ENCODE measurements around the gene MMAA. TPM values are rescaled to one million over a fixed set of nuclear protein-coding genes. Genes with fewer than 3 reads are reported as not detected.
A peak's percentile ranks its signal among the peaks of the same experiment; 100 is the strongest.
"Not testable (repeated sequence)": the region's sequence is repeated elsewhere in the genome, so short reads cannot be mapped to it uniquely, and the experiment has no call there.

MMAA gene
- total RNA-seq, 1 experiment from 2014 or later = 3.0 TPM

GRCh38 chr4:145663194-145663593 lies 44.0 kb downstream of the MMAA start:
- H3K27ac ChIP-seq = no peak overlapping the region
- H3K4me3 ChIP-seq = no peak overlapping the region
- no peak for DNase-seq (ENCODE audit: low read depth in 1 of 2, low spot score in 2 of 2)

GRCh38 chr4:145665773-145666172 lies 46.6 kb downstream of the MMAA start:
- Histone ChIP-seq H3K9me3 (replicated peaks) (no peaks in the 10 kb centered on the region), H3K4me3 (no peak overlapping the region), H3K27me3 (replicated peaks) (no peaks in the 10 kb centered on the region), H3K4me1 (replicated peaks) (no peaks in the 10 kb centered on the region), H3K27ac (no peak overlapping the region), H3K36me3 (no peaks in the 10 kb centered on the region)
- DNase-seq (ENCODE audit: low read depth in 1 of 2, low spot score in 2 of 2) = no peak

More at GRCh38 chr4:145663194-145663593, 44.0 kb downstream of the MMAA start:
- Histone ChIP-seq H3K27me3 (replicated peaks) (no peaks in the 10 kb centered on the region), H3K9me3 (replicated peaks) (no peaks in the 10 kb centered on the region), H3K4me1 (replicated peaks) (no peaks in the 10 kb centered on the region), H3K36me3 (no peaks in the 10 kb centered on the region)

GRCh38 chr4:145670422-145670821 lies 51.2 kb downstream of the MMAA start:
- no peak overlapping the region for H3K4me3 ChIP-seq
- no peaks in the 10 kb centered on the region for H3K36me3 ChIP-seq
- H3K9me3 ChIP-seq (replicated peaks) = no peaks in the 10 kb centered on the region
- DNase-seq (ENCODE audit: low read depth in 1 of 2, low spot score in 2 of 2) = no peak
- H3K27me3 ChIP-seq (replicated peaks) = no peaks in the 10 kb centered on the region
- H3K27ac ChIP-seq = no peak overlapping the region
- H3K4me1 ChIP-seq (replicated peaks) = no peaks in the 10 kb centered on the region

- Histone ChIP-seq H3K27ac (peak overlapping the region; percentile 40), H3K36me3 (no peaks in the 10 kb centered on the region), H3K4me3 (no peak overlapping the region), H3K9me3 (replicated peaks) (no peaks in the 10 kb centered on the region), H3K27me3 (replicated peaks) (no peaks in the 10 kb centered on the region), H3K4me1 (replicated peaks) (peaks cover 18% of the 10 kb centered on the region)
- peak; percentile 55 to 60 for DNase-seq (ENCODE audit: low read depth in 1 of 2, low spot score in 2 of 2)
Measured at GRCh38 chr4:145679520-145679919, 60.3 kb downstream of the MMAA start.

GRCh38 chr4:145679991-145680455 lies 60.8 kb downstream of the MMAA start, which contains the start of gene C4orf51:
Gene C4orf51 (plus strand): TSS chr4:145680146. CDS start chr4:145680204, 58 bp downstream.
- Histone ChIP-seq H3K27me3 (replicated peaks) (no peaks in the 10 kb centered on the region), H3K36me3 (no peaks in the 10 kb centered on the region), H3K9me3 (replicated peaks) (no peaks in the 10 kb centered on the region), H3K4me3 (no peak within 1 kb of the TSS), H3K27ac (peak within 1 kb of the TSS; percentile 40), H3K4me1 (replicated peaks) (peaks cover 18% of the 10 kb centered on the region)
- peak in 1 of 2 experiments; percentile 41 for DNase-seq (ENCODE audit: low read depth in 1 of 2, low spot score in 2 of 2)

GRCh38 chr4:145680902-145681301 lies 61.7 kb downstream of the MMAA start:
- no peaks in the 10 kb centered on the region for H3K27me3 ChIP-seq (replicated peaks)
- no peak for DNase-seq (ENCODE audit: low read depth in 1 of 2, low spot score in 2 of 2)
- H3K9me3 ChIP-seq (replicated peaks) = no peaks in the 10 kb centered on the region
- H3K4me1 ChIP-seq (replicated peaks) = peaks cover 18% of the 10 kb centered on the region
- no peak overlapping the region for H3K4me3 ChIP-seq
- H3K36me3 ChIP-seq = no peaks in the 10 kb centered on the region
- H3K27ac ChIP-seq = peak overlapping the region; percentile 40; the same call in 1 of the 2 replicates

- peaks cover 18% of the 10 kb centered on the region for H3K4me1 ChIP-seq (replicated peaks)
- H3K27ac ChIP-seq = no peak overlapping the region
- no peaks in the 10 kb centered on the region for H3K9me3 ChIP-seq (replicated peaks)
- no peak for DNase-seq (ENCODE audit: low read depth in 1 of 2, low spot score in 2 of 2)
- no peak overlapping the region for H3K4me3 ChIP-seq
- no peaks in the 10 kb centered on the region for H3K27me3 ChIP-seq (replicated peaks)
- no peaks in the 10 kb centered on the region for H3K36me3 ChIP-seq
Measured at GRCh38 chr4:145681518-145681917, 62.3 kb downstream of the MMAA start.

- Histone ChIP-seq H3K36me3 (no peaks in the 10 kb centered on the region), H3K27ac (no peak overlapping the region), H3K27me3 (replicated peaks) (no peaks in the 10 kb centered on the region), H3K9me3 (replicated peaks) (no peaks in the 10 kb centered on the region), H3K4me1 (replicated peaks) (peaks cover 18% of the 10 kb centered on the region), H3K4me3 (no peak overlapping the region)
- DNase-seq (ENCODE audit: low read depth in 1 of 2, low spot score in 2 of 2) = no peak
Measured at GRCh38 chr4:145681956-145682355, 62.8 kb downstream of the MMAA start.

- H3K36me3 ChIP-seq = no peaks in the 10 kb centered on the region
- no peak for DNase-seq (ENCODE audit: low read depth in 1 of 2, low spot score in 2 of 2)
Measured at GRCh38 chr4:145686991-145687390, 67.8 kb downstream of the MMAA start.

GRCh38 chr4:145690610-145691009 lies 71.4 kb downstream of the MMAA start:
- H3K9me3 ChIP-seq (replicated peaks) = no peaks in the 10 kb centered on the region
- H3K4me3 ChIP-seq = no peak overlapping the region
- H3K27me3 ChIP-seq (replicated peaks) = no peaks in the 10 kb centered on the region
- no peaks in the 10 kb centered on the region for H3K36me3 ChIP-seq
- no peak for DNase-seq (ENCODE audit: low read depth in 1 of 2, low spot score in 2 of 2)
- no peak overlapping the region for H3K27ac ChIP-seq
- H3K4me1 ChIP-seq (replicated peaks) = no peaks in the 10 kb centered on the region

More at GRCh38 chr4:145686991-145687390, 67.8 kb downstream of the MMAA start:
- Histone ChIP-seq H3K9me3 (replicated peaks) (no peaks in the 10 kb centered on the region), H3K4me3 (no peak overlapping the region), H3K4me1 (replicated peaks) (no peaks in the 10 kb centered on the region), H3K27ac (no peak overlapping the region), H3K27me3 (replicated peaks) (no peaks in the 10 kb centered on the region)

- not testable (repeated sequence) for DNase-seq (ENCODE audit: low read depth in 1 of 2, low spot score in 2 of 2); H3K4me3 ChIP-seq; H3K27me3 ChIP-seq (replicated peaks); H3K4me1 ChIP-seq (replicated peaks); H3K36me3 ChIP-seq; H3K27ac ChIP-seq; H3K9me3 ChIP-seq (replicated peaks)
Measured at GRCh38 chr4:145691416-145691815, 72.2 kb downstream of the MMAA start.

- no peaks in the 10 kb centered on the region for H3K9me3 ChIP-seq (replicated peaks)
- H3K27ac ChIP-seq = no peak overlapping the region
- no peaks in the 10 kb centered on the region for H3K27me3 ChIP-seq (replicated peaks)
- no peaks in the 10 kb centered on the region for H3K36me3 ChIP-seq
- no peak for DNase-seq (ENCODE audit: low read depth in 1 of 2, low spot score in 2 of 2)
- no peaks in the 10 kb centered on the region for H3K4me1 ChIP-seq (replicated peaks)
- H3K4me3 ChIP-seq = no peak overlapping the region
Measured at GRCh38 chr4:145694929-145695328, 75.7 kb downstream of the MMAA start.

GRCh38 chr4:145697332-145697731 lies 78.1 kb downstream of the MMAA start:
- H3K36me3 ChIP-seq = no peaks in the 10 kb centered on the region
- no peaks in the 10 kb centered on the region for H3K27me3 ChIP-seq (replicated peaks)
- no peak overlapping the region for H3K4me3 ChIP-seq
- no peaks in the 10 kb centered on the region for H3K9me3 ChIP-seq (replicated peaks)
- no peaks in the 10 kb centered on the region for H3K4me1 ChIP-seq (replicated peaks)
- H3K27ac ChIP-seq = no peak overlapping the region
- DNase-seq (ENCODE audit: low read depth in 1 of 2, low spot score in 2 of 2) = no peak

- Histone ChIP-seq H3K27me3 (replicated peaks) (no peaks in the 10 kb centered on the region), H3K4me1 (replicated peaks) (no peaks in the 10 kb centered on the region), H3K4me3 (no peak overlapping the region)
Measured at GRCh38 chr4:145698507-145698906, 79.3 kb downstream of the MMAA start.

More at GRCh38 chr4:145698507-145698906, 79.3 kb downstream of the MMAA start:
- Histone ChIP-seq H3K36me3 (no peaks in the 10 kb centered on the region), H3K27ac (no peak overlapping the region), H3K9me3 (replicated peaks) (no peaks in the 10 kb centered on the region)
- no peak for DNase-seq (ENCODE audit: low read depth in 1 of 2, low spot score in 2 of 2)
